HepG2 (cell line): Measurements from ENCODE around the gene USP25. TPM values are rescaled to one million over a fixed set of nuclear protein-coding genes. Genes with fewer than 3 reads are reported as not detected.

Experiments
- ATAC-seq: fragments of 200-7000 bp; cut with Tn5 transposase; 3 replicates; pipeline ENCODE4 v1.9.1; 2020; ENCODE audit warnings: mild to moderate bottlenecking, moderate library complexity
- BruUV-seq: library from RNA; stranded (reverse); fragments of 400-500 nt; replicated peaks from 2 replicates; lab custom pipeline; 2021; lab: Mats Ljungman, UMichigan
- CTCF ChIA-PET: fragments of 300-600 bp; formaldehyde crosslinking; extraction: SDS; loops from one replicate; lab custom pipeline; 2021; ENCODE audit warnings: low total read pairs, inconsistent platforms, low intra/inter-chr PET ratio; lab: Yijun Ruan, JAX
- POLR2A ChIA-PET: fragments of 350-600 bp; sonication (Branson Sonifier 250); formaldehyde crosslinking; loops from one replicate; lab custom pipeline; 2020; ENCODE audit warnings: antibody characterized with exemption, inconsistent platforms; lab: Yijun Ruan, JAX
- DNase-seq: peaks from one replicate; pipeline ENCODE4 v3.0.0-alpha.2; 2015; ENCODE audit warnings: low spot score
- FAIRE-seq: peaks from 3 replicates; lab custom pipeline; 2011; peaks lifted over from hg19 to GRCh38; lab: Jason Lieb, UNC
- H2AFZ ChIP-seq: one replicate; pipeline ENCODE4 v1.6.1; 2011; ENCODE audit warnings: low read length, inconsistent platforms
- H3K27ac ChIP-seq: fragments of 300-600 bp; 3 replicates; pipeline ENCODE4 v1.8.0; 2011; ENCODE audit warnings: mixed run types, mild to moderate bottlenecking, mixed read lengths, low read length, inconsistent platforms; ENCODE audit not compliant: insufficient read depth; ENCODE audit errors: extremely low read length
- H3K27me3 ChIP-seq, 2 experiments: fragments of 200-600 bp in 1 of 2; 2 replicates in 1 of 2; 3 replicates in 1 of 2; pipeline versions ENCODE4 v1.6.0 to v1.8.0; 2011; ENCODE audit warnings: low read length in 2 of 2, mild to moderate bottlenecking in 2 of 2, moderate library complexity in 2 of 2, inconsistent platforms in 1 of 2; ENCODE audit not compliant: insufficient read depth in 2 of 2, control insufficient read depth in 1 of 2
- H3K36me3 ChIP-seq, 2 experiments: fragments of 200-600 bp in 1 of 2; replicated peaks in 1 of 2; 2 replicates in 1 of 2; 3 replicates in 1 of 2; pipeline versions ENCODE4 v1.5.1 to v1.8.0; 2011; ENCODE audit warnings: low read length in 2 of 2, inconsistent platforms in 1 of 2; ENCODE audit not compliant: insufficient read depth in 2 of 2, control insufficient read depth in 1 of 2
- H3K4me1 ChIP-seq: 2 replicates; pipeline ENCODE4 v1.5.1; 2012; ENCODE audit warnings: low read length, inconsistent platforms; ENCODE audit not compliant: insufficient read depth
- H3K4me2 ChIP-seq: 2 replicates; pipeline ENCODE4 v1.6.0; 2011; ENCODE audit warnings: low read depth, low read length, inconsistent platforms
- H3K4me3 ChIP-seq, 3 experiments: fragments of 200-600 bp in 1 of 3; sonication (generic), shearing (Covaris generic) in 1 of 3; replicated peaks in 1 of 3; 2 replicates each; pipeline ENCODE4 v1.5.1; 2011 to 2016; ENCODE audit warnings: low read length in 3 of 3, inconsistent platforms in 2 of 3, low read depth in 2 of 3, mild to moderate bottlenecking in 2 of 3, control low read depth in 1 of 3, mixed read lengths in 1 of 3; ENCODE audit not compliant: insufficient read depth in 1 of 3
- H3K79me2 ChIP-seq: one replicate; pipeline ENCODE4 v1.6.1; 2011; ENCODE audit warnings: low read length, inconsistent platforms; ENCODE audit not compliant: insufficient read depth
- H3K9ac ChIP-seq: 2 replicates; pipeline ENCODE4 v1.6.0; 2011; ENCODE audit warnings: mild to moderate bottlenecking, low read depth, low read length, inconsistent platforms; ENCODE audit not compliant: insufficient read depth
- H3K9me3 ChIP-seq: 2 replicates; pipeline ENCODE4 v1.5.1; 2012; ENCODE audit warnings: mild to moderate bottlenecking, low read length
- H4K20me1 ChIP-seq: 2 replicates; pipeline ENCODE4 v1.6.0; 2011; ENCODE audit warnings: inconsistent platforms, mild to moderate bottlenecking, low read length, moderate library complexity; ENCODE audit not compliant: insufficient read depth
- GLI4 ChIP-seq: sonication (generic); formaldehyde crosslinking; IDR thresholded peaks from 2 replicates; pipeline ENCODE4 v1.5.1; 2020; ENCODE audit warnings: missing genetic modification reagents, mild to moderate bottlenecking, moderate library complexity, borderline replicate concordance
- GTF2F1 ChIP-seq: fragments of 150-350 bp; IDR thresholded peaks from 2 replicates; pipeline ENCODE4 v1.6.1; 2014; ENCODE audit warnings: low read length
- RARG ChIP-seq: sonication (generic); formaldehyde crosslinking; IDR thresholded peaks from 2 replicates; pipeline ENCODE4 v1.4.0; 2020; ENCODE audit warnings: low read depth, mild to moderate bottlenecking, missing genetic modification reagents
- TRAFD1 ChIP-seq: sonication (generic); formaldehyde crosslinking; IDR thresholded peaks from 2 replicates; pipeline ENCODE4 v1.5.1; 2020; ENCODE audit warnings: missing genetic modification reagents, mild to moderate bottlenecking, borderline replicate concordance
- ZFP36 ChIP-seq: fragments of 150-350 bp; IDR thresholded peaks from 2 replicates; pipeline ENCODE4 v1.6.1; 2018; ENCODE audit warnings: borderline replicate concordance, low read length, low read depth; ENCODE audit not compliant: partially characterized antibody
- ZNF746 ChIP-seq: sonication (generic); formaldehyde crosslinking; IDR thresholded peaks from 2 replicates; pipeline ENCODE4 v1.8.0; 2022; ENCODE audit warnings: mild to moderate bottlenecking, missing genetic modification reagents
- WGBS: methylation state at CpG from one replicate; pipeline ENCODE4 v1.1.6; 2017; ENCODE audit warnings: low lambda C conversion rate; 5-methylcytosine and 5-hydroxymethylcytosine counted together
- in situ Hi-C: cut with HindIII; loops from 2 replicates; pipeline ENCODE4 v1.10.0; 2017; ENCODE audit warnings: low pct_unique_long_range_greater_than_20kb; ENCODE audit not compliant: extremely low pct_ligation_motif_present
- intact Hi-C: fragments of 100-400 bp; cut with micrococcal nuclease; formaldehyde crosslinking; loops from one replicate; pipeline ENCODE4 v1.10.0; 2022; ENCODE audit not compliant: unreplicated experiment
- polyA plus RNA-seq, 8 experiments: library from polyadenylated mRNA; depleted of rRNA in 3 of 8; stranded (reverse) in 7 of 8; unstranded in 1 of 8; fragments of >200 nt; fragmentation: Illumina TruSeq in 4 of 8; extraction: Trizol in 4 of 8; gene quantifications; 2 replicates each; pipeline versions ENCODE4 v1.2.1 to v1.2.3, GENCODE V29; 2011 to 2016; ENCODE audit warnings: low read depth in 4 of 8, missing spikeins in 1 of 8, mixed read lengths in 1 of 8; ENCODE audit not compliant: insufficient read depth in 1 of 8
- total RNA-seq, 5 experiments: library from RNA; depleted of rRNA; stranded (reverse); fragments of >200 nt; fragmentation: Illumina TruSeq; extraction: Trizol; gene quantifications; 2 replicates each; pipeline ENCODE4 v1.2.3, GENCODE V29; 2016; ENCODE audit warnings: low read depth in 1 of 5
- TF ChIP-seq, protein P1 (sequence below): sonication (generic); formaldehyde crosslinking; conservative IDR thresholded peaks from 2 replicates; pipeline ENCODE4 v1.8.0; 2022; ENCODE audit warnings: low read depth, missing genetic modification reagents

The USP25 gene
- total and polyA plus RNA-seq, 2 of the 13 experiments (the other 11 are each of a cell fraction or from before 2014, with no cell fraction given) = 12.4 to 26.3 TPM

- TF ChIP-seq TRAFD1 (CRISPR knock-in tag) (no peak), GLI4 (no peak), ZFP36 (no peak), GTF2F1 (no peak), ZNF746 (CRISPR knock-in tag) (no peak), RARG (CRISPR knock-in tag) (no peak)
- TF ChIP-seq, protein P1, sequence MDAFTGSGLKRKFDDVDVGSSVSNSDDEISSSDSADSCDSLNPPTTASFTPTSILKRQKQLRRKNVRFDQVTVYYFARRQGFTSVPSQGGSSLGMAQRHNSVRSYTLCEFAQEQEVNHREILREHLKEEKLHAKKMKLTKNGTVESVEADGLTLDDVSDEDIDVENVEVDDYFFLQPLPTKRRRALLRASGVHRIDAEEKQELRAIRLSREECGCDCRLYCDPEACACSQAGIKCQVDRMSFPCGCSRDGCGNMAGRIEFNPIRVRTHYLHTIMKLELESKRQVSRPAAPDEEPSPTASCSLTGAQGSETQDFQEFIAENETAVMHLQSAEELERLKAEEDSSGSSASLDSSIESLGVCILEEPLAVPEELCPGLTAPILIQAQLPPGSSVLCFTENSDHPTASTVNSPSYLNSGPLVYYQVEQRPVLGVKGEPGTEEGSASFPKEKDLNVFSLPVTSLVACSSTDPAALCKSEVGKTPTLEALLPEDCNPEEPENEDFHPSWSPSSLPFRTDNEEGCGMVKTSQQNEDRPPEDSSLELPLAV = no peak
- no peak for DNase-seq
- Histone ChIP-seq H4K20me1 (no peaks in the 10 kb centered on the region), H3K4me1 (peaks cover 4% of the 10 kb centered on the region), H3K27me3 (no peaks in the 10 kb centered on the region; a peak in 2 of 5 replicates), H2AFZ (no peak overlapping the region), H3K4me3 (no peak overlapping the region), H3K79me2 (no peaks in the 10 kb centered on the region), H3K4me2 (no peak overlapping the region), H3K9ac (no peak overlapping the region), H3K27ac (no peak overlapping the region), H3K9me3 (no peaks in the 10 kb centered on the region), H3K36me3 (no peaks in the 10 kb centered on the region)
- no peak for ATAC-seq
- POLR2A ChIA-PET = no interaction called here
- intact Hi-C loops (no loop called here), in situ Hi-C loops (no loop called here)
- no peak for FAIRE-seq
- WGBS = 0% methylated on average over 3 of the region's 3 CpGs
- CTCF ChIA-PET = no interaction called here
- BruUV-seq = no TSS peak
Measured at GRCh38 chr21:15687208-15687607, 42.6 kb upstream of the USP25 start.
